Epithelial cell of esophagus (primary cell): ENCODE measurements around the gene KIF17.
A peak's percentile ranks its signal among the peaks of the same experiment; 100 is the strongest.

Experiments used
- DNase-seq: peaks from one replicate; pipeline ENCODE4 v3.0.0; 2010; ENCODE audit warnings: low read depth
- H3K4me3 ChIP-seq: 2 replicates; pipeline ENCODE4 v1.5.1; 2011; ENCODE audit warnings: mild to moderate bottlenecking, low read length, control low read depth
- TF ChIP-seq, protein P1 (sequence below): IDR thresholded peaks from 2 replicates; pipeline ENCODE4 v1.5.1; 2011; ENCODE audit warnings: low read depth, mild to moderate bottlenecking, low read length, control low read depth, inconsistent platforms; ENCODE audit not compliant: insufficient read depth; ENCODE audit errors: missing control alignments

KIF17 gene

GRCh38 chr1:20665726-20666125, 52.1 kb downstream of the KIF17 start:
- no peak for DNase-seq
- H3K4me3 ChIP-seq: no peak overlapping the region
- TF ChIP-seq, protein P1, sequence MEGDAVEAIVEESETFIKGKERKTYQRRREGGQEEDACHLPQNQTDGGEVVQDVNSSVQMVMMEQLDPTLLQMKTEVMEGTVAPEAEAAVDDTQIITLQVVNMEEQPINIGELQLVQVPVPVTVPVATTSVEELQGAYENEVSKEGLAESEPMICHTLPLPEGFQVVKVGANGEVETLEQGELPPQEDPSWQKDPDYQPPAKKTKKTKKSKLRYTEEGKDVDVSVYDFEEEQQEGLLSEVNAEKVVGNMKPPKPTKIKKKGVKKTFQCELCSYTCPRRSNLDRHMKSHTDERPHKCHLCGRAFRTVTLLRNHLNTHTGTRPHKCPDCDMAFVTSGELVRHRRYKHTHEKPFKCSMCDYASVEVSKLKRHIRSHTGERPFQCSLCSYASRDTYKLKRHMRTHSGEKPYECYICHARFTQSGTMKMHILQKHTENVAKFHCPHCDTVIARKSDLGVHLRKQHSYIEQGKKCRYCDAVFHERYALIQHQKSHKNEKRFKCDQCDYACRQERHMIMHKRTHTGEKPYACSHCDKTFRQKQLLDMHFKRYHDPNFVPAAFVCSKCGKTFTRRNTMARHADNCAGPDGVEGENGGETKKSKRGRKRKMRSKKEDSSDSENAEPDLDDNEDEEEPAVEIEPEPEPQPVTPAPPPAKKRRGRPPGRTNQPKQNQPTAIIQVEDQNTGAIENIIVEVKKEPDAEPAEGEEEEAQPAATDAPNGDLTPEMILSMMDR: no peak

DNA sequence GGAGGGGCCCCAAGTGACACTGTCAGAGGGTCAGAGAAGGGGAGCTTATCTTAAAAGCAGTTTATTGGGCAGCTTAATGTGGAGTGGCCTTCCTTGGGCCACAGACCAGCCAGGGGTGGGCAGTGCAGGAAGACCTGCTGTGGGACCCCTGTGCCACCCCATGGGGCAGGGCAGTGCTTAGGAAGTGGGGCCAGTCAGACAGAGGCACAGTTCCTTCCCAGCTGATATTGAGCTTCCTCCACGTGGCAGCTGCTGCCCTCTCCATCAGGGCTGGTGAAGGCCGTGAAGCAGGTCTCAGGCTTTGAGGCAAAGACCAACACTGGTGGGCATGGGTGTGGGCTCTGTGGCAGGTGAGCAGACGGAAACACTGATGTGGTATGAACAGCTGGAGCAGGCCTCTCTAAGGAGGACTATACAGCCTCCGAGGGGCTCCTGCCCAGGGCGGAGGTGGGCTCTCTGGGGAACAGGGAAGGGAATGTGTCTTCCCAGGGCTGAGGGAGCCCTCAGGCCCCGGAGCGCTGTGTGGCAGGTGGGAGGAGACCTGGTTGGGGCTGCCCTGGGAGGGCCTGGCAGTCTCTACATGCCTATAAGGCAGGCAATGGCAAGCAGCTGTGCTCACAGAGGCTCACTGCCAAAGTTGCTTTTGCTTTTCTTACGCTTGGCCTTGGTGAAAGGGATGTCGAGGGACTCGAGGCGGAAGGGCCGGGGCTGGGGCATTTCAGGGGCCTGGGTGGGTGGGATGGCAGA, 53.7 kb downstream of the KIF17 start:
- DNase-seq: no peak
- TF ChIP-seq, protein P1: no peak
- no peak overlapping the region for H3K4me3 ChIP-seq

DNA sequence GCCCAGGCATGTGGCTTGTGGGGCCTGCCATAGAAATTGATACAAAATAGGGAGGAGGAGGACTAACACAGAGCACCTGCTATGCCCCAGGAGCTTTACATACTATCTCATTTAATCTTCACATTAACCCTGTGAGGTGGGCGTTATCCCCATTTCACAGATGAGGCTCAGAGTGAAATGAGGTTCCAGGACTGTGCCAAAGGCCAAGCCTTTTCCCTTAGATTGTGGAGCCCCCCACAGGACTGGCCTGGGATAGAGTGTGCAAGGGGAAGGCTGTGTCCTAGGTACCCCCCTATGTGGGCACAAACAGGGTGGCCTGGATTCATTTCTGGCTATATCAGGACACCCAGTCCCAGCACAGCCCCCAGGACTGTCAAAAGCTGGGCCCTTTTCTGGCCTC, 54.4 kb downstream of the KIF17 start:
- H3K4me3 ChIP-seq: no peak overlapping the region
- no peak for DNase-seq
- TF ChIP-seq, protein P1: no peak

GRCh38 chr1:20662110-20662475, 55.7 kb downstream of the KIF17 start:
- peak overlapping the region; percentile 92 for H3K4me3 ChIP-seq
- no peak for DNase-seq
- TF ChIP-seq, protein P1: no peak

DNA sequence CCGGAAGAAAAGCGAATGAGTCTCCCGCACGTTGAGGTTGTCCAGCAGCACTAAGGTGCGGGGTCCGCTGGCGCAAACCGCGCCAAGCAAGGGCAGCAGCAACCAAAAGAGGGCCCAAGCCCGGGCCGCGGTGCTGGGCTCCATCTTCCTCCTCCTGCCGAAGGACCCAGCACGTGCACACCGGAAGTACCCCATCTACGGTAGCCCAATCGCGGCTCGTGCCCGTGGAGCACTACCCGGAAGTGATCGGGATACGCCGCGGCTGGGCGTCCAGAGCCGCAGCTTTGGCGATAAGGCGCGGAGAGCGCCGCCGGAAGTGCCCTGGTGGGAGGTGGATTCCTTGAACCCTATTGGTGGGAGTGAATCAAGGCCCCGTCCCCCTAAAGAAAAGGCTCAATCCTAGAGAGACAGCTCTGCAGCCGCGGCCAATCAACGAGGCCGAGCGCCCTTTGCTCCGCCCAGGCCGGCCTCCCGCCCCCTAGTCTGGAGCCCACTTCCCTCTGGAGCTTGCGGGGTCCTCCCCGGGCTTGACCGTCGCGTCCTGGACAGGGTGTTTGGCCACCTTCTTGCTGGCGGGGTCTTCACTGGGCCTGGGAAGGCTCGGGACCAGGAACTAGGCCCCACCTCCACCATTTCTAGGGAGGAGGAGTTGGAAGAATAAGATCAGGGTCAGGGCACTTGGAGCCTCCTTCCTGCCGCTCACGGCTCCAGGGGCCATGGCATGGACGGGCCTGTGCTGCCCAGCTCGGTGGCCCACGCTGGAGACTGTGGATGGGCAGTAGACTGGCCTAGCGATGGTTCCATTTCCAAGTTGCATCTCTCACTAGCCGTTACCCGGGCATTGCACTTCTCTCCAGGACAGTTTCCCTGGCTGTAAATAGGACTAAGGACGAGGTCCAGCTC, 56.3 kb downstream of the KIF17 start, which contains the start of gene DDOST:
TSS of gene DDOST (minus strand) at position 163 of the 903 bp plus-strand sequence. CDS start at position 144, 19 bp downstream.
- TF ChIP-seq, protein P1: peak; percentile 63
- DNase-seq: peak; percentile 98
- peak within 1 kb of the TSS; percentile 92 for H3K4me3 ChIP-seq

GRCh38 chr1:20660847-20661206, 57.0 kb downstream of the KIF17 start:
- H3K4me3 ChIP-seq: peak overlapping the region; percentile 92
- DNase-seq: peak; percentile 14
- TF ChIP-seq, protein P1: no peak
